Sigmoid colon (tissue), 7 donors: Measurements from ENCODE around the gene CSNK1G2. TPM values are rescaled to one million over a fixed set of nuclear protein-coding genes. Genes with fewer than 3 reads are reported as not detected.

Experiments
- DNase-seq: peaks from one replicate; pipeline ENCODE4 v3.0.0-alpha.2; 2019
- H3K27ac ChIP-seq, 4 donors: fragments of 200-600 bp; sonication (generic); one replicate each; pipeline ENCODE4 v1.5.1; 2016 to 2019; ENCODE audit warnings: mild to moderate bottlenecking in 1 of 4
- H3K27me3 ChIP-seq, 3 donors: fragments of 200-600 bp; sonication (generic); one replicate each; pipeline ENCODE4 v1.5.1; 2019; ENCODE audit warnings: mild to moderate bottlenecking in 1 of 3
- H3K36me3 ChIP-seq, 4 donors: fragments of 200-600 bp; sonication (generic); one replicate each; pipeline ENCODE4 v1.5.1; 2016 to 2019
- H3K4me1 ChIP-seq, 4 donors: fragments of 200-600 bp; sonication (generic); one replicate each; pipeline ENCODE4 v1.5.1; 2017 to 2019
- H3K4me3 ChIP-seq, 4 donors: fragments of 200-600 bp; sonication (generic); one replicate each; pipeline ENCODE4 v1.5.1; 2017 to 2019; ENCODE audit warnings: mild to moderate bottlenecking in 2 of 4, moderate library complexity in 1 of 4
- H3K9me3 ChIP-seq, 4 donors: fragments of 200-600 bp in 3 of 4; sonication (generic) in 3 of 4; one replicate each; pipeline versions ENCODE4 v1.5.1 to v1.6.1; 2013 to 2019
- EP300 ChIP-seq, 4 donors: sonication (generic); formaldehyde crosslinking; IDR thresholded peaks; one replicate each; pipeline ENCODE4 v1.6.1; 2017; ENCODE audit warnings: antibody characterized with exemption in 4 of 4
- POLR2A ChIP-seq, 2 donors: fragments of 450-650 bp; IDR thresholded peaks; one replicate each; pipeline ENCODE4 v1.6.1; 2016; ENCODE audit warnings: antibody characterized with exemption in 2 of 2, mild to moderate bottlenecking in 2 of 2, moderate library complexity in 2 of 2
- POLR2AphosphoS5 ChIP-seq, 4 donors: sonication (generic); formaldehyde crosslinking; IDR thresholded peaks; one replicate each; pipeline ENCODE4 v1.6.1; 2017; ENCODE audit warnings: antibody characterized with exemption in 4 of 4
- WGBS, 2 donors: extraction: QIAGEN DNeasy Blood & Tissue Kit; methylation state at CpG; one replicate each; pipeline ENCODE4 v1.1.7; 2013; 5-methylcytosine and 5-hydroxymethylcytosine counted together
- intact Hi-C: fragments of 100-400 bp; cut with DNase I; formaldehyde crosslinking; loops from one replicate; pipeline ENCODE4 v1.15.1; 2023
- polyA plus RNA-seq, 3 donors: library from polyadenylated mRNA; stranded (reverse); fragments of 200-250 nt; gene quantifications; one replicate each; pipeline ENCODE4 v1.2.3, GENCODE V29; 2013
- total RNA-seq, 4 donors: library from RNA; depleted of rRNA; stranded (reverse); fragments of >200 nt; gene quantifications; one replicate each; pipeline ENCODE4 v1.1.0, GENCODE V29; 2016
- TF ChIP-seq, protein P1 (sequence below), 4 experiments: fragments of 450-650 bp in 3 of 4; fragments of 200-600 bp in 1 of 4; IDR thresholded peaks; one replicate each; pipeline ENCODE4 v1.5.1; 2016 to 2019; ENCODE audit warnings: antibody characterized with exemption in 4 of 4, mild to moderate bottlenecking in 3 of 4, moderate library complexity in 2 of 4
- donor health status: healthy with polysubstance abuse.
- donor health status: Bipolar disorder and iron deficiency.
- donor health status: healthy.

Gene CSNK1G2
- total and polyA plus RNA-seq, 7 donors: 24.6 to 91.1 (median 35.9) TPM

DNA sequence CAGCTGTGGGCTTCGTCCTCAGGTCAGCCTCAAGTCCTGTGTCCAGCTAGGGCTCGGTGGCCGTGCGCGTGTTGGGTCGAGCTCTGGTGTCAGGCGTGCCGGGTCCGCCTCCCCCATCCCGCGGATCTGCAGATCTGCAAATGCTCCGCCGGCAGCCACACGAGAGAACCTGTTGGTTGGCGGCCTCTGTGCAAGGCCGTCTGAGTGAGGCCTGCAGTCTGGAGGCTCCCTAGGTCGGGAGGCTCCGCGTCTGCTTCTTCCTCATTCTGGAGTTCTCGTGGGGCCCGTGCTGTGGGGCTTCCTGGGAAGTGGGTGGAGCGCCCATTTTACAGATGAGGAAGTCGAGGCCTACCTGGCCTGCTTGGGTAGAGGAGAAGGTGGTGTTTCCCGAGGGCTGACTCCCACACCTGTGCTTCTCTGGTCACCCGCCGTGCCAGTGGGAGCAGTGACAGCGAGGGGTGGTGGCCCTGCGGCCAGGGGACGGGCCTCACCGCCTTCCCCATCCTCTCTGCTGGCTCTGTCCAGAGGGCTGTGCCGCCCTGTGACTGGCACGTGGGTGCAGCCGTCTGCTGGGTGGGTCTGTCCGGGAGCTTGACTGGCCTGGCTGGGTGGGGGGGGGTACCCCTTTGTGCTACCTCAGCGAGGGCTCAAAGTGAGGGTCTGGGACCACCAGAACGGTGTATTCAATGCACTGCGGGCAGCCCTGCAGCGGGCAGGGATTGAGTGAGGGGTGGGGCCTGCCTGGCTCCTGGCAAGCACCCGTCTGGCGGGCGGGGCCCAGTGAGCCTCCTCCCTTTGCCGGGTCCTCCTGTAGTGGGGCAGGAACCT, 3.3 kb downstream of the CSNK1G2 start:
- H3K4me1 ChIP-seq: peaks cover 0 to 43% (median 37%) of the 10 kb centered on the region in 4 donors
- no peaks in the 10 kb centered on the region for H3K27me3 ChIP-seq
- H3K36me3 ChIP-seq: no peaks in the 10 kb centered on the region
- intact Hi-C loops: no loop called here
- no peak for TF ChIP-seq EP300 (IDR thresholded peaks at IDR 0.05)
- no peak for TF ChIP-seq POLR2AphosphoS5 (IDR thresholded peaks at IDR 0.05)
- TF ChIP-seq, protein P1, sequence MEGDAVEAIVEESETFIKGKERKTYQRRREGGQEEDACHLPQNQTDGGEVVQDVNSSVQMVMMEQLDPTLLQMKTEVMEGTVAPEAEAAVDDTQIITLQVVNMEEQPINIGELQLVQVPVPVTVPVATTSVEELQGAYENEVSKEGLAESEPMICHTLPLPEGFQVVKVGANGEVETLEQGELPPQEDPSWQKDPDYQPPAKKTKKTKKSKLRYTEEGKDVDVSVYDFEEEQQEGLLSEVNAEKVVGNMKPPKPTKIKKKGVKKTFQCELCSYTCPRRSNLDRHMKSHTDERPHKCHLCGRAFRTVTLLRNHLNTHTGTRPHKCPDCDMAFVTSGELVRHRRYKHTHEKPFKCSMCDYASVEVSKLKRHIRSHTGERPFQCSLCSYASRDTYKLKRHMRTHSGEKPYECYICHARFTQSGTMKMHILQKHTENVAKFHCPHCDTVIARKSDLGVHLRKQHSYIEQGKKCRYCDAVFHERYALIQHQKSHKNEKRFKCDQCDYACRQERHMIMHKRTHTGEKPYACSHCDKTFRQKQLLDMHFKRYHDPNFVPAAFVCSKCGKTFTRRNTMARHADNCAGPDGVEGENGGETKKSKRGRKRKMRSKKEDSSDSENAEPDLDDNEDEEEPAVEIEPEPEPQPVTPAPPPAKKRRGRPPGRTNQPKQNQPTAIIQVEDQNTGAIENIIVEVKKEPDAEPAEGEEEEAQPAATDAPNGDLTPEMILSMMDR (IDR thresholded peaks at IDR 0.05): no peak
- TF ChIP-seq POLR2A (IDR thresholded peaks at IDR 0.05): no peak
- no peaks in the 10 kb centered on the region for H3K9me3 ChIP-seq
- H3K27ac ChIP-seq: no peak overlapping the region
- no peak overlapping the region for H3K4me3 ChIP-seq
- WGBS, 2 donors: 75 to 79% methylated on average over 42 of the region's 42 CpGs
- DNase-seq: peak; percentile 64

- Histone ChIP-seq H3K4me3 (no peak overlapping the region), H3K27ac (no peak overlapping the region), H3K36me3 (peaks cover 0 to under 1% (median 0%) of the 10 kb centered on the region in 4 donors), H3K9me3 (no peaks in the 10 kb centered on the region), H3K27me3 (no peaks in the 10 kb centered on the region), H3K4me1 (peaks cover 0 to 36% (median 30%) of the 10 kb centered on the region in 4 donors)
- TF ChIP-seq POLR2A (IDR thresholded peaks at IDR 0.05): no peak
- WGBS, 2 donors: 92 to 93% methylated on average over 30 of the region's 30 CpGs
- intact Hi-C loops: no loop called here
- no peak for DNase-seq
These were observed 4.1 kb downstream of the CSNK1G2 start for GRCh38 chr19:1944916-1945561.

DNA sequence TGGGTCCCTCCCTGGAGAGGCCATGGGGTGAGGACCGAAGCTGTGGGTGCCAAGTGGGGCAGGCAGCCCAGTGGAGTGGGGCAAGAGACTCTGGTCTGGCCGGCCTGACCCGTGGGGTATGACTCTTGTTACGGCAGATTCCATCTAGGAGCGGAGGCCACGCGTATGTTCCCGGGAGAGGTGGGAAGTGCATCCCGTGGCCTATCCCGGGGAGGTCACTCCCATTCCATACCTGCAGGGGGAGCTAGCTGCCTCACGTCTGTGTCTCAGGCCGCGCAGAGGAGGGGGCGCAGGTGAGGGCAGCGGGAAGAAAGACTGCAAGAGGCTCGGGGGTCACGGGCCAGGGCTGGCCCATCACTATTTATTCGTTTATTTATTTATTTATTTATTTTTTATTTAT, 4.9 kb downstream of the CSNK1G2 start:
- H3K4me1 ChIP-seq: peaks cover 0 to 32% (median 27%) of the 10 kb centered on the region in 4 donors
- H3K27ac ChIP-seq: no peak overlapping the region
- 78 to 84% methylated on average over 18 of the region's 18 CpGs for WGBS, 2 donors
- H3K9me3 ChIP-seq: no peaks in the 10 kb centered on the region
- intact Hi-C loops: no loop called here
- no peak for TF ChIP-seq POLR2A (IDR thresholded peaks at IDR 0.05)
- TF ChIP-seq, protein P1 (IDR thresholded peaks at IDR 0.05): peak; percentile 32 to 54 (median 44)
- no peak for TF ChIP-seq EP300 (IDR thresholded peaks at IDR 0.05)
- no peak for TF ChIP-seq POLR2AphosphoS5 (IDR thresholded peaks at IDR 0.05)
- no peaks in the 10 kb centered on the region for H3K27me3 ChIP-seq
- H3K4me3 ChIP-seq: no peak overlapping the region
- H3K36me3 ChIP-seq: peaks cover 0 to 7% (median 0%) of the 10 kb centered on the region in 4 donors
- peak; percentile 80 for DNase-seq

- Histone ChIP-seq H3K27me3 (no peaks in the 10 kb centered on the region), H3K9me3 (no peaks in the 10 kb centered on the region), H3K4me1 (peaks cover 0 to 25% (median 18%) of the 10 kb centered on the region in 4 donors), H3K4me3 (no peak overlapping the region), H3K27ac (no peak overlapping the region), H3K36me3 (peaks cover 0 to 7% (median 2%) of the 10 kb centered on the region in 4 donors)
- 85 to 87% methylated on average over 34 of the region's 34 CpGs for WGBS, 2 donors
- intact Hi-C loops: no loop called here
- DNase-seq: no peak
- no peak for TF ChIP-seq POLR2A (IDR thresholded peaks at IDR 0.05)
These were observed 6.8 kb downstream of the CSNK1G2 start for GRCh38 chr19:1947651-1948209.

- Histone ChIP-seq H3K9me3 (no peaks in the 10 kb centered on the region), H3K4me1 (peaks cover 0 to 7% (median under 1%) of the 10 kb centered on the region in 4 donors), H3K4me3 (no peak overlapping the region), H3K27me3 (no peaks in the 10 kb centered on the region), H3K27ac (no peak overlapping the region), H3K36me3 (peaks cover 0 to 13% (median 4%) of the 10 kb centered on the region in 4 donors)
- no peak for TF ChIP-seq POLR2AphosphoS5 (IDR thresholded peaks at IDR 0.05)
- intact Hi-C loops: no loop called here
- no peak for DNase-seq
- WGBS, 2 donors: 96 to 97% methylated on average over 44 of the region's 44 CpGs
These were observed 8.5 kb downstream of the CSNK1G2 start for GRCh38 chr19:1949304-1950101.
